GM12873 (cell line): ENCODE measurements around the gene TTC29.

Source experiments
- CTCF ChIP-seq: IDR thresholded peaks from 2 replicates; pipeline ENCODE4 v1.5.1; 2012; ENCODE audit warnings: low read depth, mild to moderate bottlenecking, moderate library complexity, low read length, control low read depth; ENCODE audit not compliant: insufficient read depth; ENCODE audit errors: missing control alignments

The TTC29 gene

GRCh38 chr4:146840731-146841130 is 104.9 kb downstream of the TTC29 start:
- TF ChIP-seq CTCF, result no peak

- no peak for TF ChIP-seq CTCF
Observed at GRCh38 chr4:146835096-146835495, 110.6 kb downstream of the TTC29 start.

DNA sequence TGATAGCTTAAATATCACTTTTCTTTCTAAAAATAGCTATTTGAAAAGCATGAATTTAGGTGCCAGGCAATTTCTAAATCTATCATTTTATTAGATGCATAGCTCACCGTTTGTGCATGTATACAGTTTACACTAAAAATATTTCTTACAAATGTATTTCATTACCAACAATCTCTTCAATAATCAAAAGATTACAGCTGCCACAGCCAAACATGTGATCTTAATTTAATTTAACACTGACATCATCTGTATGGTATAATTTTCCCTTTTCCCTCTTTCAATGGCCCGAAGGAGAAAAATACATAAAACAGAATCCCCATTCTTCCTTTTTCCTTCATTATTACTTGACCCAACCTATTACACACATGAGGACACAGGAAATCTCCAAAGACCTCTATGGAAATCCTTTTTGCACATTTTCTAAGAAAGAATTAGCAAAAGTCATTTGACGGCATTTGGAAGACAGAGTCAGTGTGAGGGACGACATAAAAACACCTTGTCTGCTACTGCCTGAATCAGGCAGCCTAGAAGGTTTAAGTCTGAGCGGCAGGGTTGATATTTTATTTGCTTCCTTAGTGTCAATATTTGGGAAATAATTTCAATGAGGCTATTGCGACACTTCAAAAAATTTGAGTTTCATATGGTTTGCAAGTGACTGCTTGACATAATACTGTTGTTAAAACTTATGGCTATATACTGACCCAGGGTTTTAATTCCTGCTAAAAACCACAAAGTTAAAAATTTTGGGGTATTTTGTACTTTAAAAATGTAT is 111.2 kb downstream of the TTC29 start:
- no peak for TF ChIP-seq CTCF

GRCh38 chr4:146833530-146833929 is 112.1 kb downstream of the TTC29 start:
- TF ChIP-seq CTCF, result no peak

- no peak for TF ChIP-seq CTCF
Observed at GRCh38 chr4:146814750-146815149, 130.9 kb downstream of the TTC29 start.

DNA sequence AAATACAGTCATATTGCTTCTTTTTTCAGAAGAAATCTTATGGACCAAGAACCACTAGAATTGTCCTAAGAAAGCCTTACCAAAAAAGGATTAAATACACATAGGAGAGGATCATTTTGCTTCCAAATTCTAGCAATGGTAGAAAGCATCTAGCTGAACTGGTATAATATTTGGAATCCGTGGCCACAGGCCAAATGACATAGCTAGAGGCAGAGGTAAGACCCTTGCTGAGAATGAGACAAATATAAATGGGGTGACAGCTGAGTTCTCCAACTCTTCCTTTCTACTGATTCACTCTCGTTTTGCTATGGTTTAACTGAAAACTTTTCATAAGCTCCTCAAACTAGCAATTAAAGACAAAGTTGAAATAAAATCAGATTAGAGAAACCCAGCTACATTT is 150.0 kb downstream of the TTC29 start:
- TF ChIP-seq CTCF, result no peak

GRCh38 chr4:146793727-146794126 is 151.9 kb downstream of the TTC29 start:
- TF ChIP-seq CTCF, result no peak
